ENCODE measurements around the gene MRPS16.

DNA sequence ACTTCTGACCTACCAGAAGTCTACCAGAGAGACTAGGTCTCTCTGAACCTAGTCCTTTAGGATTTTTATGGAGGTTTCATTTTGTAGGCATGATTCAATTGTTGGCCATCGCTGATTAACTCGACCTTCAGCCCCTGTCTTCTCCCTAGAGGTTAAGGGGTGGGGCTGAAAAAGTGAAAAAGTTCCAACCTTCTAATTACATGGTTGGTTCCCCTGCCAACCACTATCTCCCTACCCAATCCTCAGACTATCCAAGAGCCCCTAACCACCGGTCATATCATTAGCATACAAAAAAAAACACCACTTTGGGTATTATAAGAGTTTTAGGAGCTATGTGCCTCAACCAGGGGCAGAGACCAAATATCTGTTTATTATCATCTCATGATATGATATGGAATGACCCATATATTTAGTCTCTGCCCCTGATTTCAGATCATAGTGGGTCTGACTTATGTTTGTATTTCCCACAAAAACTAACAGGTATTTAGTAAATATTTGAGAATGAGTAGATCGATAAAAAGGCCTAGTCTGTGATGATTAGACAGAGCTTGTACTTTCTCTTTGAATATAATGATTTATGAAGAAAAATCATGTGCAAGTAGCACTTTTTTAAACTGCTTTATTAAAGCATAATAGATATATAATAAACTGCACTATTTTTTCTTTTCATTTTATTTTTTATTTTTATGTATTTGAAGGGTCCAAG, 41.2 kb downstream of the MRPS16 start:
- TF ChIP-seq, protein P1, sequence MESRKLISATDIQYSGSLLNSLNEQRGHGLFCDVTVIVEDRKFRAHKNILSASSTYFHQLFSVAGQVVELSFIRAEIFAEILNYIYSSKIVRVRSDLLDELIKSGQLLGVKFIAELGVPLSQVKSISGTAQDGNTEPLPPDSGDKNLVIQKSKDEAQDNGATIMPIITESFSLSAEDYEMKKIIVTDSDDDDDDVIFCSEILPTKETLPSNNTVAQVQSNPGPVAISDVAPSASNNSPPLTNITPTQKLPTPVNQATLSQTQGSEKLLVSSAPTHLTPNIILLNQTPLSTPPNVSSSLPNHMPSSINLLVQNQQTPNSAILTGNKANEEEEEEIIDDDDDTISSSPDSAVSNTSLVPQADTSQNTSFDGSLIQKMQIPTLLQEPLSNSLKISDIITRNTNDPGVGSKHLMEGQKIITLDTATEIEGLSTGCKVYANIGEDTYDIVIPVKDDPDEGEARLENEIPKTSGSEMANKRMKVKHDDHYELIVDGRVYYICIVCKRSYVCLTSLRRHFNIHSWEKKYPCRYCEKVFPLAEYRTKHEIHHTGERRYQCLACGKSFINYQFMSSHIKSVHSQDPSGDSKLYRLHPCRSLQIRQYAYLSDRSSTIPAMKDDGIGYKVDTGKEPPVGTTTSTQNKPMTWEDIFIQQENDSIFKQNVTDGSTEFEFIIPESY (IDR thresholded peaks at IDR 0.05; ENCODE audit: borderline replicate concordance, low read depth), result no peak
- TF ChIP-seq CTCF (IDR thresholded peaks at IDR 0.05) (no peak), FOXJ3 (CRISPR knock-in tag; IDR thresholded peaks at IDR 0.05) (no peak)
- TF ChIP-seq, protein P2, sequence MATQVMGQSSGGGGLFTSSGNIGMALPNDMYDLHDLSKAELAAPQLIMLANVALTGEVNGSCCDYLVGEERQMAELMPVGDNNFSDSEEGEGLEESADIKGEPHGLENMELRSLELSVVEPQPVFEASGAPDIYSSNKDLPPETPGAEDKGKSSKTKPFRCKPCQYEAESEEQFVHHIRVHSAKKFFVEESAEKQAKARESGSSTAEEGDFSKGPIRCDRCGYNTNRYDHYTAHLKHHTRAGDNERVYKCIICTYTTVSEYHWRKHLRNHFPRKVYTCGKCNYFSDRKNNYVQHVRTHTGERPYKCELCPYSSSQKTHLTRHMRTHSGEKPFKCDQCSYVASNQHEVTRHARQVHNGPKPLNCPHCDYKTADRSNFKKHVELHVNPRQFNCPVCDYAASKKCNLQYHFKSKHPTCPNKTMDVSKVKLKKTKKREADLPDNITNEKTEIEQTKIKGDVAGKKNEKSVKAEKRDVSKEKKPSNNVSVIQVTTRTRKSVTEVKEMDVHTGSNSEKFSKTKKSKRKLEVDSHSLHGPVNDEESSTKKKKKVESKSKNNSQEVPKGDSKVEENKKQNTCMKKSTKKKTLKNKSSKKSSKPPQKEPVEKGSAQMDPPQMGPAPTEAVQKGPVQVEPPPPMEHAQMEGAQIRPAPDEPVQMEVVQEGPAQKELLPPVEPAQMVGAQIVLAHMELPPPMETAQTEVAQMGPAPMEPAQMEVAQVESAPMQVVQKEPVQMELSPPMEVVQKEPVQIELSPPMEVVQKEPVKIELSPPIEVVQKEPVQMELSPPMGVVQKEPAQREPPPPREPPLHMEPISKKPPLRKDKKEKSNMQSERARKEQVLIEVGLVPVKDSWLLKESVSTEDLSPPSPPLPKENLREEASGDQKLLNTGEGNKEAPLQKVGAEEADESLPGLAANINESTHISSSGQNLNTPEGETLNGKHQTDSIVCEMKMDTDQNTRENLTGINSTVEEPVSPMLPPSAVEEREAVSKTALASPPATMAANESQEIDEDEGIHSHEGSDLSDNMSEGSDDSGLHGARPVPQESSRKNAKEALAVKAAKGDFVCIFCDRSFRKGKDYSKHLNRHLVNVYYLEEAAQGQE (IDR thresholded peaks at IDR 0.05; ENCODE audit: low read depth, low read length), result no peak
- TF ChIP-seq, protein P3, sequence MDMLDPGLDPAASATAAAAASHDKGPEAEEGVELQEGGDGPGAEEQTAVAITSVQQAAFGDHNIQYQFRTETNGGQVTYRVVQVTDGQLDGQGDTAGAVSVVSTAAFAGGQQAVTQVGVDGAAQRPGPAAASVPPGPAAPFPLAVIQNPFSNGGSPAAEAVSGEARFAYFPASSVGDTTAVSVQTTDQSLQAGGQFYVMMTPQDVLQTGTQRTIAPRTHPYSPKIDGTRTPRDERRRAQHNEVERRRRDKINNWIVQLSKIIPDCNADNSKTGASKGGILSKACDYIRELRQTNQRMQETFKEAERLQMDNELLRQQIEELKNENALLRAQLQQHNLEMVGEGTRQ (IDR thresholded peaks at IDR 0.05; ENCODE audit: borderline replicate concordance, low read depth, low read length), result no peak

Data from SK-N-SH (cell line).